Ishikawa (cell line): ENCODE data around the gene LPP.

Experiments
- CREB1 ChIP-seq: IDR thresholded peaks from 2 replicates; pipeline ENCODE4 v1.6.1; 2012; ENCODE audit warnings: low read depth
- RAD21 ChIP-seq: IDR thresholded peaks from 2 replicates; pipeline ENCODE4 v1.6.1; 2012; ENCODE audit warnings: low read depth

DNA sequence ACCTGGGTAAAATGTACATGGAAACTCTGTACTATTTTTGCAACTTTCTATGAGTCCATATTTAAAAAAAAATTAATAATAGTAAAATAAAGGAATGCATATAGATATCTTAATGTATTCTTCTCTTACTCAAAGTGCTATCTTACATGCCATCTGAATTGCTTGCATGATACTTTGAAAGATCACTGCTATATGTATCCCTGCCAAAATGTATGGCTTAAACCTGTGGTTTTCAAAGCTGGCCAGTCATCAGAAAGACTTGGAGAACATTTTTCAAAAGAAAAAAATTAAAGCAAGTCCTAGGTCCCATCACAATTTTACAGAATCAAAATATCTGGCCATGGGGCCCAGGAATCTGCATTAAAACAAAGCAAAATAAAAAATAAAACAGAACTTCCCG lies 262.1 kb downstream of the LPP start:
- TF ChIP-seq RAD21 = no peak
- no peak for TF ChIP-seq CREB1
